ENCODE results near the gene PNO1. TPM values are rescaled to one million over a fixed set of nuclear protein-coding genes. Genes with fewer than 3 reads are reported as not detected.
A peak's percentile ranks its signal among the peaks of the same experiment; 100 is the strongest.

PNO1 gene
- total and polyA plus RNA-seq, 12 donors, result 6.0 to 25.5 (median 14.8) TPM

DNA sequence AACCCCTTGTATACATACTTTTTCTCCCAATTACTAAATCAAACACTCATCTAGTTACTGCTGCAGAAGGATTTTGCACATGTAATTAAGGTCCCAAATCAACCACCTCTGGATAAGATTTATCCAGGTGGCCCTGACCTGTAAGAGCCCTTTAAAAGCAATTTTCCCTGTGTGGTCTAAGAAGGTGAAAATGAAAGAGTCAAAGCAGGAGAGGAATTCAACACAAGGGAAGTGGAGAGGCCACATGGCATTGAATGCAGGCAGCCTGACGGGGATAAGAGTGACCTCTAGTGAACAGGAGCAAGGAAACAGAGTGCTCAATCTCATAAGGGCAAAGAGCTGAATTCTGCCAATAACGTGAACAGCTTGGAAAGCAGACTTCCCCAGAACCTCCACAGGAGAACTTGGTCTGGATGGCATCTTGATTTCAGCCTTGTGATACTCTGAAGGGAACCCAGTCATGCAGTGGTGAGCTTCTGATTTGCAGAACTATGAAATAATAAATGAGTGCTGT, 67.5 kb downstream of the PNO1 start:
- no peaks in the 10 kb centered on the region for H3K36me3 ChIP-seq (replicated peaks in 1 of 2)
- H3K27ac ChIP-seq, result peak overlapping the region in 3 of 5 donors; percentile 43 to 83 (median 53)
- 0 to 13% (median 5%) methylated on average over 2 of the region's 2 CpGs for WGBS, 4 donors
- H3K9me3 ChIP-seq (replicated peaks in 1 of 3), result no peaks in the 10 kb centered on the region
- intact Hi-C loops (cut with DNase I), result no loop called here
- no peak overlapping the region for H3K4me3 ChIP-seq
- peaks cover 40 to 61% of the 10 kb centered on the region in 2 donors for H3K4me1 ChIP-seq (replicated peaks in 1 of 2)
- no peaks in the 10 kb centered on the region for H3K27me3 ChIP-seq
- DNase-seq, result peak in 6 of 7 donors; percentile 46 to 77 (median 56)
- TF ChIP-seq, protein P1, sequence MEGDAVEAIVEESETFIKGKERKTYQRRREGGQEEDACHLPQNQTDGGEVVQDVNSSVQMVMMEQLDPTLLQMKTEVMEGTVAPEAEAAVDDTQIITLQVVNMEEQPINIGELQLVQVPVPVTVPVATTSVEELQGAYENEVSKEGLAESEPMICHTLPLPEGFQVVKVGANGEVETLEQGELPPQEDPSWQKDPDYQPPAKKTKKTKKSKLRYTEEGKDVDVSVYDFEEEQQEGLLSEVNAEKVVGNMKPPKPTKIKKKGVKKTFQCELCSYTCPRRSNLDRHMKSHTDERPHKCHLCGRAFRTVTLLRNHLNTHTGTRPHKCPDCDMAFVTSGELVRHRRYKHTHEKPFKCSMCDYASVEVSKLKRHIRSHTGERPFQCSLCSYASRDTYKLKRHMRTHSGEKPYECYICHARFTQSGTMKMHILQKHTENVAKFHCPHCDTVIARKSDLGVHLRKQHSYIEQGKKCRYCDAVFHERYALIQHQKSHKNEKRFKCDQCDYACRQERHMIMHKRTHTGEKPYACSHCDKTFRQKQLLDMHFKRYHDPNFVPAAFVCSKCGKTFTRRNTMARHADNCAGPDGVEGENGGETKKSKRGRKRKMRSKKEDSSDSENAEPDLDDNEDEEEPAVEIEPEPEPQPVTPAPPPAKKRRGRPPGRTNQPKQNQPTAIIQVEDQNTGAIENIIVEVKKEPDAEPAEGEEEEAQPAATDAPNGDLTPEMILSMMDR (IDR thresholded peaks at IDR 0.05), result peak in 1 of 6 experiments; percentile 31
- TF ChIP-seq POLR2A (IDR thresholded peaks at IDR 0.05), result no peak

Other genes starting within 250 kb of the PNO1 start
- 10 to 100 TPM; 11.8 to 77.8 (median 23.9) TPM for gene C1D, start 94.9 kb upstream of the PNO1 start, total RNA-seq
- gene C1D, start 94.9 kb upstream of the PNO1 start, polyA plus RNA-seq, result 10 to 100 TPM in 2 of 3 donors, 1 to 10 TPM in 1; 7.3 to 65.0 (median 14.4) TPM
- 100 to 1,000 TPM in 1 of 9 donors, 10 to 100 TPM in 8; 17.7 to 169 (median 62.6) TPM for gene PPP3R1, start 94.6 kb downstream of the PNO1 start, total RNA-seq
- gene PPP3R1, start 94.6 kb downstream of the PNO1 start, polyA plus RNA-seq, result 10 to 100 TPM; 11.8 to 68.4 (median 13.3) TPM
- gene CNRIP1, start 162.1 kb downstream of the PNO1 start, total RNA-seq, result 10 to 100 TPM in 7 of 9 donors, 1 to 10 TPM in 2; 4.3 to 16.6 (median 13.1) TPM
- 10 to 100 TPM; 12.6 to 15.5 (median 12.6) TPM for gene CNRIP1, start 162.1 kb downstream of the PNO1 start, polyA plus RNA-seq
- gene PLEK, start 207.4 kb downstream of the PNO1 start, total RNA-seq, result 10 to 100 TPM in 6 of 9 donors, 1 to 10 TPM in 3; 4.5 to 29.4 (median 14.3) TPM
- gene PLEK, start 207.4 kb downstream of the PNO1 start, polyA plus RNA-seq, result 10 to 100 TPM in 1 of 3 donors, 1 to 10 TPM in 2; 5.2 to 12.2 (median 7.4) TPM

Measured in adrenal gland (tissue), 12 donors.